K562 (cell line): ENCODE measurements around the gene HNRNPF. TPM values are rescaled to one million over a fixed set of nuclear protein-coding genes. Genes with fewer than 3 reads are reported as not detected.

Source experiments
- CHD7 ChIP-seq: fragments of 200-600 bp; sonication (generic); IDR thresholded peaks from one replicate; pipeline ENCODE4 v1.6.1; 2012; ENCODE audit warnings: mild to moderate bottlenecking, low read depth, low read length, inconsistent platforms
- FOSL1 ChIP-seq: fragments of 200-800 bp; sonication (Bioruptor generic); conservative IDR thresholded peaks from 2 replicates; pipeline ENCODE4 v1.6.1; 2016; ENCODE audit warnings: missing genetic modification characterization, missing compliant biosample characterization
- FOXO4 ChIP-seq: fragments of 450-650 bp; formaldehyde crosslinking; IDR thresholded peaks from 2 replicates; pipeline ENCODE4 v1.4.0; 2020; ENCODE audit warnings: mild to moderate bottlenecking, moderate library complexity
- NR3C1 ChIP-seq: sonication (generic); formaldehyde crosslinking; IDR thresholded peaks from 2 replicates; pipeline ENCODE4 v1.8.1; 2022; ENCODE audit warnings: missing genetic modification reagents
- RB1 ChIP-seq: fragments of 450-650 bp; IDR thresholded peaks from 2 replicates; pipeline ENCODE4 v1.6.1; 2017; ENCODE audit warnings: low read depth, mild to moderate bottlenecking
- SP2 ChIP-seq: IDR thresholded peaks from 2 replicates; pipeline ENCODE4 v1.6.1; 2011; ENCODE audit warnings: mild to moderate bottlenecking, low read depth, low read length, moderate library complexity; ENCODE audit not compliant: poor library complexity, severe bottlenecking; ENCODE audit errors: extremely low read depth
- ZKSCAN3 ChIP-seq: fragments of 250-450 bp; sonication (Bioruptor Pico); IDR thresholded peaks from 2 replicates; pipeline ENCODE4 v1.4.0; 2020
- ZNF121 ChIP-seq: sonication (generic); formaldehyde crosslinking; conservative IDR thresholded peaks from 2 replicates; pipeline ENCODE4 v1.8.0; 2022; ENCODE audit warnings: missing genetic modification reagents
- polyA plus RNA-seq, 8 experiments: library from polyadenylated mRNA; depleted of rRNA in 4 of 8; stranded (reverse) in 5 of 8; unstranded in 3 of 8; fragments of >200 nt; fragmentation: Nextera tagmentation in 2 of 8; fragmentation: Illumina TruSeq in 1 of 8; extraction: Ambion mirVana in 2 of 8; extraction: Trizol in 1 of 8; gene quantifications; 2 replicates each; pipeline versions ENCODE4 v1.2.1 to v1.2.3, GENCODE V29; 2011 to 2014; ENCODE audit warnings: inconsistent platforms in 1 of 8, missing spikeins in 1 of 8
- total RNA-seq, 7 experiments: library from RNA; depleted of rRNA in 6 of 7; stranded (reverse); fragments of >200 nt in 6 of 7; fragmentation: Illumina TruSeq in 2 of 7; extraction: Trizol in 2 of 7; gene quantifications; 2 replicates each; pipeline versions ENCODE4 v1.2.1 to v1.2.3, GENCODE V29; 2011 to 2021; ENCODE audit warnings: low replicate concordance in 1 of 7

HNRNPF gene
- total and polyA plus RNA-seq, 9 of the 15 experiments (the other 6 are each of a cell fraction or from before 2014, with no cell fraction given): 192 to 489 (median 416) TPM

- TF ChIP-seq CHD7: no peak
- TF ChIP-seq FOXO4 (CRISPR knock-in tag): no peak
- no peak for TF ChIP-seq NR3C1 (CRISPR knock-in tag)
- TF ChIP-seq RB1: peak; percentile 94
- no peak for TF ChIP-seq FOSL1
- no peak for TF ChIP-seq ZNF121 (CRISPR knock-in tag)
- TF ChIP-seq ZKSCAN3: no peak
- no peak for TF ChIP-seq SP2
- TF ChIP-seq, all 486 proteins: peak for 47
Measured at GRCh38 chr10:43407148-43407575, 1.8 kb downstream of the HNRNPF start (continued).
